Measurements from ENCODE around the gene NUP153.

The NUP153 gene

GRCh38 chr6:17700421-17701416 lies 6.0 kb downstream of the NUP153 start:
- TF ChIP-seq, protein P1, sequence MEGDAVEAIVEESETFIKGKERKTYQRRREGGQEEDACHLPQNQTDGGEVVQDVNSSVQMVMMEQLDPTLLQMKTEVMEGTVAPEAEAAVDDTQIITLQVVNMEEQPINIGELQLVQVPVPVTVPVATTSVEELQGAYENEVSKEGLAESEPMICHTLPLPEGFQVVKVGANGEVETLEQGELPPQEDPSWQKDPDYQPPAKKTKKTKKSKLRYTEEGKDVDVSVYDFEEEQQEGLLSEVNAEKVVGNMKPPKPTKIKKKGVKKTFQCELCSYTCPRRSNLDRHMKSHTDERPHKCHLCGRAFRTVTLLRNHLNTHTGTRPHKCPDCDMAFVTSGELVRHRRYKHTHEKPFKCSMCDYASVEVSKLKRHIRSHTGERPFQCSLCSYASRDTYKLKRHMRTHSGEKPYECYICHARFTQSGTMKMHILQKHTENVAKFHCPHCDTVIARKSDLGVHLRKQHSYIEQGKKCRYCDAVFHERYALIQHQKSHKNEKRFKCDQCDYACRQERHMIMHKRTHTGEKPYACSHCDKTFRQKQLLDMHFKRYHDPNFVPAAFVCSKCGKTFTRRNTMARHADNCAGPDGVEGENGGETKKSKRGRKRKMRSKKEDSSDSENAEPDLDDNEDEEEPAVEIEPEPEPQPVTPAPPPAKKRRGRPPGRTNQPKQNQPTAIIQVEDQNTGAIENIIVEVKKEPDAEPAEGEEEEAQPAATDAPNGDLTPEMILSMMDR (IDR thresholded peaks at IDR 0.05; ENCODE audit: low read depth, low read length) = no peak
- no peak for DNase-seq (ENCODE audit: low read depth in 2 of 2)
- no peak overlapping the region for H3K4me3 ChIP-seq (replicated peaks in 1 of 2; ENCODE audit: low read depth in 2 of 2, low read length in 2 of 2)

DNA sequence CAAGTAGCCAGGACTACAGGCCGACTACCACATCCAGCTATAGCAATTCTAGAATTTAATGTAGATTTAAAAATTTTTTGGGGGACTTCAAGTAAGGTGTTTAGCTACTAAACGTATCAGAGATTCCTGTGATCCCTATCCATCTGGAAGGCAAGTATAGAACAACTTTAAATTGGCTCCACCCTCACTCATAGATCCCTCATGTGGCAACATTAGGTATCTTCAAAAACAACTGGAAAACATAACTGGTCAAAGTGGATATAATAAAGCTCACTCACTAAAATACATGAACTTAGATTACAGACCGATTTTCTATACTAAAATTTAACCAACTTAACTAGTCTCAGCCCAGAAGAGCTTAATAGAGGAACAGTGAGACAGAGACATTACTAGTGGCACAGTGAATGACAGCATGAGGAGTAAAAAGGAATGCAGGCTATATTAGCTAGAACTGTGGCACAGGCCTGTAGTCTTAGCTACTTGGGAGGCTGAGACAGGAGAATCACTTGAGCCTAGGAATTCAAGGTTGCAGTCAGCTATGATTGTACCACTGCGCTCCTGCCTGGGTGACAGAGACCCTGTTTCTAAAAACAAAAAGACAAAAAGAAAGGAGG lies 14.7 kb downstream of the NUP153 start:
- TF ChIP-seq, protein P1 (IDR thresholded peaks at IDR 0.05; ENCODE audit: low read depth, low read length) = no peak
- DNase-seq (ENCODE audit: low read depth in 2 of 2) = no peak
- H3K4me3 ChIP-seq (replicated peaks in 1 of 2; ENCODE audit: low read depth in 2 of 2, low read length in 2 of 2) = no peak overlapping the region

DNA sequence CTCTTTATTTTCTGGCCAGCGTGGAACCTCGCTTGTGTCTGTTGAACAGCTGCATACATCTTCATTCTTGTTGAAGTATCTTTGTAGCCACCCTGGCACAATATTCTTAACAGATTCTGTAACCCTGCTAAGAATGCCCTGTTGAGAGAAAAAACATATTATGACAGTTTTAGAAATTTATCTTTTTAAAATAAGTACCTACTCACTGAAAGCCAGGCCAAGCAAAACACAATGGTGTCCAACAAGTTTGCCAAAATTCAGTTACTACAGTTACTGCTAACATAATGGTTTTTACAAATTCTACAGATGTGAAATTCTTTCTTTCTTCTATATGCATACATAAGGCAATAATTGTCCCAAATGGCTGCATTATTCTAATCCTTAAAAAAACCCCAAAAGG lies 18.2 kb downstream of the NUP153 start:
- DNase-seq (ENCODE audit: low read depth in 2 of 2) = peak in 1 of 2 donors; percentile 26
- TF ChIP-seq, protein P1 (IDR thresholded peaks at IDR 0.05; ENCODE audit: low read depth, low read length) = no peak
- no peak overlapping the region for H3K4me3 ChIP-seq (replicated peaks in 1 of 2; ENCODE audit: low read depth in 2 of 2, low read length in 2 of 2)

GRCh38 chr6:17687136-17687535 lies 19.6 kb downstream of the NUP153 start:
- TF ChIP-seq, protein P1 (IDR thresholded peaks at IDR 0.05; ENCODE audit: low read depth, low read length) = no peak
- no peak overlapping the region for H3K4me3 ChIP-seq (replicated peaks in 1 of 2; ENCODE audit: low read depth in 2 of 2, low read length in 2 of 2)
- no peak for DNase-seq (ENCODE audit: low read depth in 2 of 2)

DNA sequence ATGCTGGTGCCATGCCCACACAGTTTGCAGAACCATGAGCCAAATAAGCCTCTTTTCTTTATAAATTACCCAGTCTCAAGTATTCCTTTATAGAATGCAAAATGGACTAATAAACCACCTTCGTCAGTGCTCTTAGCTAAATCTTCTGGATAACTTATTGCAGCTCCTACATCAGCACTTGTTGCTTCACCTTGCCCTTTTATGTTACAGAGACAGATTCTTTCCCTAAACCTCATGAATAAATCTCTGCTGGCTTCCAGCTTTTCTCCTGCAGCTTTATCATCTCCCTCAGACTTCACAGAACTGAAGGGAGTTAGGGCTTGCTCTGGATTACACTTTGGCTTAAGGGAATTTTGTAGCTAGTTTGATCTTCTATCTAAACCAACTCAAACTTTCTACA lies 22.6 kb downstream of the NUP153 start:
- no peak for DNase-seq (ENCODE audit: low read depth in 2 of 2)
- H3K4me3 ChIP-seq (replicated peaks in 1 of 2; ENCODE audit: low read depth in 2 of 2, low read length in 2 of 2) = no peak overlapping the region
- TF ChIP-seq, protein P1 (IDR thresholded peaks at IDR 0.05; ENCODE audit: low read depth, low read length) = no peak

GRCh38 chr6:17683428-17683827 lies 23.3 kb downstream of the NUP153 start:
- TF ChIP-seq, protein P1 (IDR thresholded peaks at IDR 0.05; ENCODE audit: low read depth, low read length) = no peak
- H3K4me3 ChIP-seq (replicated peaks in 1 of 2; ENCODE audit: low read depth in 2 of 2, low read length in 2 of 2) = no peak overlapping the region
- no peak for DNase-seq (ENCODE audit: low read depth in 2 of 2)

All from cardiac fibroblast (primary cell).